Measurements from ENCODE around the gene WDR59. TPM values are rescaled to one million over a fixed set of nuclear protein-coding genes. Genes with fewer than 3 reads are reported as not detected.
"Not testable (repeated sequence)": the region's sequence is repeated elsewhere in the genome, so short reads cannot be mapped to it uniquely, and the experiment has no call there.

WDR59 gene
- total RNA-seq, 1 donor = 19.9 TPM

- no peak overlapping the region for H3K4me3 ChIP-seq (ENCODE audit: low read depth, low read length)
- no peak for TF ChIP-seq CTCF (IDR thresholded peaks at IDR 0.05; ENCODE audit: insufficient read depth, low read depth, low read length)
- DNase-seq (ENCODE audit: low read depth) = no peak
These were observed 132.4 kb downstream of the WDR59 start for GRCh38 chr16:74852500-74852875.

GRCh38 chr16:74850027-74850426, 134.9 kb downstream of the WDR59 start:
- no peak for TF ChIP-seq CTCF (IDR thresholded peaks at IDR 0.05; ENCODE audit: insufficient read depth, low read depth, low read length)
- H3K4me3 ChIP-seq (ENCODE audit: low read depth, low read length) = no peak overlapping the region
- no peak for DNase-seq (ENCODE audit: low read depth)

DNA sequence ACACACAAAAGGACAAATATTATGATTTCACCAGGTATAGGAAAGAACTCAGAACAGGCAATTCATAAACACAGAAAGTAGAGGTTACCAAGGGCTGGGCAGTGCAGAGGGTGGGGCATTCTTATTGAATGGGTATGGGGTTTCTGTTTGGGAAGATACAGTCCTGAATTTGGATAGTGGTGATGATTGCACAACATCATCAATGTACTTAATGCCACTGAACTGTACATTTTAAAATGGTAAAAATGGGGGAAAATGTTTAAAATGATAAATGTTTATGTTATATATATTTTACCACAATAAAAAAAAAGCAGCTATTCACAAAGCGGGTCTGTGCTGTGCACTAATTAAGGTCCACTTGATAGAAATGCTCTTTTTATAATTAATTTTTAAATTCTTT, 137.7 kb downstream of the WDR59 start:
- no peak for TF ChIP-seq CTCF (IDR thresholded peaks at IDR 0.05; ENCODE audit: insufficient read depth, low read depth, low read length)
- no peak overlapping the region for H3K4me3 ChIP-seq (ENCODE audit: low read depth, low read length)
- no peak for DNase-seq (ENCODE audit: low read depth)

GRCh38 chr16:74846714-74847113, 138.2 kb downstream of the WDR59 start:
- no peak for DNase-seq (ENCODE audit: low read depth)
- H3K4me3 ChIP-seq (ENCODE audit: low read depth, low read length) = no peak overlapping the region
- TF ChIP-seq CTCF (IDR thresholded peaks at IDR 0.05; ENCODE audit: insufficient read depth, low read depth, low read length) = no peak

DNA sequence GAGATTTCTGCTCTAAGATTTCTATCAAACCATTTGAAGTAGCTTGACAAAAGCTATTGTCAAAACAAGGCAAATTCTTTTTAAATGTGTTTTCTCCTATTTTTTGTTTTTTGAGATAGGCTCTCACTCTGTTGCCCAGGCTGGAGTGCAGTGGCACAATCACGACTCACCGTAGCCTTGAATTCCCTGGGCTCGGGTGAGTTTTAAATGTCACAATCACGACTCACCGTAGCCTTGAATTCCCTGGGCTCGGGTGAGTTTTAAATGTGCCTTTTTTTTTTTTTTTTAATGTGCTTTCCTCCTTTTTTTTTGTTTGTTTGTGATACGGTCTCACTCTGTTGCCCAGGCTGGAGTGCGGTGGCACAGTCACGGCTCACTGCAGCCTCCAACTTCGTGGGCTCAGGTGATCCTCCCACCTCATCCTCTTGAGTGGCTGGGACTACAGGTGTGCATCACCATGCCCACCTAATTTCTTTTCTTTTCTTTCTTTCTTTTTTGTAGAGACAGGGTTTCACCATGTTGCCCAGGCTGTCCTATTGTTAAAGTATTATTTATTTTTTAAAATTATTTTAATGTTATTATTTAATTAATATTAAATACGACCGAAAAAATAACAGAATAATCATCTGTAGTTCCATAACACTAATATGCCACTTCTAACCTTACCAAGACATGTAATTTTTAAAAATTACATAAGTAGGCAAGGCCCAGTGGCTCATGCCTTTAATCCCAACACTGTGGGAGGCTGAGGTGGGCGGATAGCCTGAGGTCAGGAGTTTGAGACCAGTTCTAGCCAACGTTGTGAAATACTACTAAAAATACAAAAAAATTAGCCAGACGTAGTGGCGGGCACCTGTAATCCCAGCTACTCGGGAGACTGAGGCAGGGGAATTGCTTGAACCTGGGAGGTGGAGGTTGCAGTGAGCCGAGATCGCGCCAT, 140.6 kb downstream of the WDR59 start:
- no peak for TF ChIP-seq CTCF (IDR thresholded peaks at IDR 0.05; ENCODE audit: insufficient read depth, low read depth, low read length)
- DNase-seq (ENCODE audit: low read depth) = no peak
- H3K4me3 ChIP-seq (ENCODE audit: low read depth, low read length) = no peak overlapping the region

GRCh38 chr16:74843381-74844035, 141.4 kb downstream of the WDR59 start:
- H3K4me3 ChIP-seq (ENCODE audit: low read depth, low read length); DNase-seq (ENCODE audit: low read depth): not testable (repeated sequence)

DNA sequence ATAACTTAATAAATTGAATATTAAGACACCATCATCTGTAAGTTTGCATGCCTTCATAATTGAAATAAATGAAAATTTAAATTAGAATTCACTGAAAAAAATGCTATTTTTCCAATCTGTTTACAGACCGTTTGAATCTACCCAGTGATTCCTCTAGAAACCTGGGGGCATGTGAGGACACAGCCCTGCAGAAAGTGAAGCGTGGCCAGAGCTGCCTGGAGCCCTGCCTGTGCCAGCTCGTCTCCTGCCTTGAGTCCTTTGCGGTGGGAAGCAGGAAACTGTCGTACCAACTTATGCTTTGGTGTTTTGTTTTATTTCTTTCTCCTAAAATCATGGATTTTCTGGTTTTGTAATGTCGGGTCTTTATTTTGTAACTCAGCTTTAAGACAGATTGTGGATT, 142.5 kb downstream of the WDR59 start:
- TF ChIP-seq CTCF (IDR thresholded peaks at IDR 0.05; ENCODE audit: insufficient read depth, low read depth, low read length) = no peak
- DNase-seq (ENCODE audit: low read depth) = no peak
- no peak overlapping the region for H3K4me3 ChIP-seq (ENCODE audit: low read depth, low read length)
